CD4-positive, CD25-positive, alpha-beta regulatory T cell (primary cell): ENCODE measurements around the gene TMPRSS9. TPM values are rescaled to one million over a fixed set of nuclear protein-coding genes. Genes with fewer than 3 reads are reported as not detected.
"Not testable (repeated sequence)": the region's sequence is repeated elsewhere in the genome, so short reads cannot be mapped to it uniquely, and the experiment has no call there.

Experiments used
- ATAC-seq, 2 donors: fragments of 150-1000 bp; cut with Tn5 transposase; one replicate each; pipeline ENCODE4 v1.10.0; 2021; ENCODE audit warnings: low read depth in 2 of 2, moderate number of reproducible peaks in 2 of 2, moderate library complexity in 1 of 2
- DNase-seq, 3 donors: peaks; one replicate each; pipeline versions ENCODE4 v3.0.0 to v3.0.0-alpha.2; 2012 to 2022; ENCODE audit warnings: mixed read lengths in 1 of 3
- H3K27ac ChIP-seq: one replicate; pipeline ENCODE4 v1.7.0; 2013; ENCODE audit warnings: mild to moderate bottlenecking, low read length; ENCODE audit not compliant: insufficient read depth, poor library complexity, severe bottlenecking
- H3K27me3 ChIP-seq: one replicate; pipeline ENCODE4 v1.7.0; 2013; ENCODE audit warnings: low read length; ENCODE audit not compliant: control insufficient read depth, insufficient read depth
- H3K36me3 ChIP-seq: one replicate; pipeline ENCODE4 v1.7.0; 2013; ENCODE audit warnings: mild to moderate bottlenecking, low read length, moderate library complexity; ENCODE audit not compliant: control insufficient read depth, insufficient read depth
- H3K4me1 ChIP-seq: 2 replicates; pipeline ENCODE4 v1.7.0; 2013; ENCODE audit warnings: mild to moderate bottlenecking, low read length; ENCODE audit not compliant: insufficient read depth, control insufficient read depth, poor library complexity, severe bottlenecking
- H3K4me3 ChIP-seq: one replicate; pipeline ENCODE4 v1.7.0; 2013; ENCODE audit warnings: low read depth, mild to moderate bottlenecking, low read length, moderate library complexity
- H3K9me3 ChIP-seq, 2 experiments: 1 replicate in 1 of 2; 2 replicates in 1 of 2; pipeline ENCODE4 v1.7.0; 2013; ENCODE audit warnings: low read length in 2 of 2, mild to moderate bottlenecking in 1 of 2, moderate library complexity in 1 of 2; ENCODE audit not compliant: control insufficient read depth in 2 of 2
- H3K27ac Mint-ChIP-seq, 3 donors: one replicate each; pipeline ENCODE4 v1.8.0; 2020 to 2022; ENCODE audit warnings: mild to moderate bottlenecking in 3 of 3, mixed read lengths in 3 of 3, moderate library complexity in 2 of 3
- H3K27me3 Mint-ChIP-seq: one replicate; pipeline ENCODE4 v1.8.0; 2022; ENCODE audit warnings: mild to moderate bottlenecking, mixed read lengths
- H3K36me3 Mint-ChIP-seq: one replicate; pipeline ENCODE4 v1.8.0; 2020; ENCODE audit warnings: mixed read lengths
- H3K4me1 Mint-ChIP-seq, 4 donors: one replicate each; pipeline ENCODE4 v1.8.0; 2020 to 2022; ENCODE audit warnings: mixed read lengths in 4 of 4, mild to moderate bottlenecking in 1 of 4
- H3K4me3 Mint-ChIP-seq, 4 donors: one replicate each; pipeline ENCODE4 v1.8.0; 2020 to 2022; ENCODE audit warnings: mild to moderate bottlenecking in 4 of 4, mixed read lengths in 4 of 4, moderate library complexity in 3 of 4
- H3K9me3 Mint-ChIP-seq, 7 donors: one replicate each; pipeline ENCODE4 v1.8.0; 2020 to 2022; ENCODE audit warnings: mixed read lengths in 7 of 7, mild to moderate bottlenecking in 3 of 7, moderate library complexity in 2 of 7
- polyA plus RNA-seq, 4 donors: library from polyadenylated mRNA; unstranded; fragments of 300-500 nt; fragmentation: Illumina TruSeq; gene quantifications; one replicate each; pipeline ENCODE4 v1.2.3, GENCODE V29; 2021
- total RNA-seq: library from RNA; stranded (reverse); gene quantifications from one replicate; pipeline ENCODE4 v1.2.3, GENCODE V29; 2022

The TMPRSS9 gene
- total and polyA plus RNA-seq, 5 donors from 2014 or later: 0.17 TPM; not detected in 4

GRCh38 chr19:2464389-2464788, 104.3 kb downstream of the TMPRSS9 start:
- Histone ChIP-seq H3K4me3 (no peak overlapping the region), H3K27ac (no peak overlapping the region), H3K9me3 (no peaks in the 10 kb centered on the region), H3K36me3 (no peaks in the 10 kb centered on the region), H3K27me3 (no peaks in the 10 kb centered on the region), H3K4me1 (peaks cover 16% of the 10 kb centered on the region)
- H3K4me1 Mint-ChIP-seq: peaks cover 0 to 17% (median 0%) of the 10 kb centered on the region in 4 donors
- no peak overlapping the region for H3K27ac Mint-ChIP-seq
- H3K4me3 Mint-ChIP-seq: peak overlapping the region in 2 of 4 donors; percentile 27 to 49
- ATAC-seq (no peak), DNase-seq (no peak)
- H3K9me3 Mint-ChIP-seq: peaks cover 0 to 1% (median 0%) of the 10 kb centered on the region in 7 donors
- H3K27me3 Mint-ChIP-seq: no peaks in the 10 kb centered on the region
- no peaks in the 10 kb centered on the region for H3K36me3 Mint-ChIP-seq

GRCh38 chr19:2468596-2468995, 108.5 kb downstream of the TMPRSS9 start:
- H3K4me3 ChIP-seq: no peak overlapping the region
- Mint-ChIP-seq H3K36me3 (no peaks in the 10 kb centered on the region), H3K9me3 (peaks cover 0 to 1% (median 0%) of the 10 kb centered on the region in 7 donors), H3K4me1 (peaks cover 0 to 6% (median 0%) of the 10 kb centered on the region in 4 donors), H3K27me3 (no peaks in the 10 kb centered on the region), H3K27ac (no peak overlapping the region), H3K4me3 (no peak overlapping the region)
- no peaks in the 10 kb centered on the region for H3K36me3 ChIP-seq
- DNase-seq (no peak), ATAC-seq (no peak)
- H3K4me1 ChIP-seq: peaks cover 5% of the 10 kb centered on the region
- no peaks in the 10 kb centered on the region for H3K9me3 ChIP-seq
- H3K27ac ChIP-seq: no peak overlapping the region
- H3K27me3 ChIP-seq: no peaks in the 10 kb centered on the region

GRCh38 chr19:2469102-2469914, 109.2 kb downstream of the TMPRSS9 start:
- no peaks in the 10 kb centered on the region for H3K27me3 ChIP-seq
- H3K4me1 ChIP-seq: peaks cover 7% of the 10 kb centered on the region
- no peaks in the 10 kb centered on the region for H3K36me3 ChIP-seq
- Mint-ChIP-seq H3K36me3 (no peaks in the 10 kb centered on the region), H3K27me3 (no peaks in the 10 kb centered on the region), H3K27ac (no peak overlapping the region), H3K9me3 (peaks cover 0 to 1% (median 0%) of the 10 kb centered on the region in 7 donors), H3K4me3 (peak overlapping the region in 3 of 4 donors; percentile 10 to 81 (median 41)), H3K4me1 (peaks cover 0 to 6% (median 0%) of the 10 kb centered on the region in 4 donors)
- peak in 1 of 3 donors; percentile 45 for DNase-seq
- ATAC-seq: no peak
- no peak overlapping the region for H3K27ac ChIP-seq
- H3K4me3 ChIP-seq: no peak overlapping the region
- H3K9me3 ChIP-seq: no peaks in the 10 kb centered on the region

GRCh38 chr19:2469915-2470200, 109.8 kb downstream of the TMPRSS9 start:
- not testable (repeated sequence) for H3K36me3 Mint-ChIP-seq, H3K27ac Mint-ChIP-seq

GRCh38 chr19:2474232-2475017, 114.4 kb downstream of the TMPRSS9 start:
- H3K27me3 ChIP-seq: no peaks in the 10 kb centered on the region
- no peaks in the 10 kb centered on the region for H3K36me3 ChIP-seq
- peaks cover 15% of the 10 kb centered on the region for H3K27me3 Mint-ChIP-seq
- ATAC-seq (peak; percentile 56 to 65), DNase-seq (peak; percentile 83 to 87 (median 85))
- H3K36me3 Mint-ChIP-seq: peaks cover 6% of the 10 kb centered on the region
- peak overlapping the region in 1 of 3 donors; percentile 96 for H3K27ac Mint-ChIP-seq
- H3K9me3 Mint-ChIP-seq: peaks cover 0 to 4% (median 0%) of the 10 kb centered on the region in 7 donors
- H3K4me1 Mint-ChIP-seq: peaks cover 0 to 17% (median 10%) of the 10 kb centered on the region in 4 donors
- H3K9me3 ChIP-seq: no peaks in the 10 kb centered on the region
- H3K4me3 Mint-ChIP-seq: peak overlapping the region; percentile 87 to 98 (median 91)
- peak overlapping the region; percentile 66 for H3K4me3 ChIP-seq
- H3K4me1 ChIP-seq: peaks cover 35% of the 10 kb centered on the region
- peak overlapping the region; percentile 85 for H3K27ac ChIP-seq

More at GRCh38 chr19:2469915-2470200, 109.8 kb downstream of the TMPRSS9 start:
- H3K4me1 ChIP-seq: peaks cover 13% of the 10 kb centered on the region
- H3K27ac ChIP-seq, DNase-seq, H3K9me3 ChIP-seq, H3K27me3 ChIP-seq, H3K9me3 Mint-ChIP-seq, ATAC-seq, H3K4me1 Mint-ChIP-seq, H3K27me3 Mint-ChIP-seq, H3K36me3 ChIP-seq, H3K4me3 ChIP-seq: not testable (repeated sequence)
- H3K4me3 Mint-ChIP-seq: peak overlapping the region in 3 of 4 donors; percentile 10 to 81 (median 41)

- DNase-seq: peak; percentile 43 to 74 (median 68)
- Mint-ChIP-seq H3K27ac (peak overlapping the region; percentile 20 to 96 (median 59)), H3K36me3 (peaks cover 6% of the 10 kb centered on the region), H3K4me1 (peaks cover 0 to 21% (median 10%) of the 10 kb centered on the region in 4 donors), H3K27me3 (peaks cover 15% of the 10 kb centered on the region), H3K4me3 (peak overlapping the region; percentile 87 to 98 (median 91)), H3K9me3 (peaks cover 0 to 4% (median 0%) of the 10 kb centered on the region in 7 donors)
- peak overlapping the region; percentile 66 for H3K4me3 ChIP-seq
- ATAC-seq: peak; percentile 5 to 6
- H3K36me3 ChIP-seq: no peaks in the 10 kb centered on the region
- peak overlapping the region; percentile 85 for H3K27ac ChIP-seq
- H3K4me1 ChIP-seq: peaks cover 38% of the 10 kb centered on the region
- H3K9me3 ChIP-seq: no peaks in the 10 kb centered on the region
- no peaks in the 10 kb centered on the region for H3K27me3 ChIP-seq
These were observed 115.1 kb downstream of the TMPRSS9 start for GRCh38 chr19:2475018-2475701.
